TTC549 (cell line): ENCODE data around the gene SELPLG.
"Not testable (repeated sequence)": the region's sequence is repeated elsewhere in the genome, so short reads cannot be mapped to it uniquely, and the experiment has no call there.

Experiments used
- FAIRE-seq: peaks from 2 replicates; lab custom pipeline; 2012; peaks lifted over from hg19 to GRCh38; lab: Jason Lieb, UNC

The SELPLG gene

GRCh38 chr12:108604208-108604941 is 29.3 kb downstream of the SELPLG start:
- no peak for FAIRE-seq

- FAIRE-seq, result no peak
These were observed 30.0 kb downstream of the SELPLG start for GRCh38 chr12:108603743-108604142.

- FAIRE-seq, result no peak
These were observed 30.6 kb downstream of the SELPLG start for GRCh38 chr12:108602976-108603704.

GRCh38 chr12:108602209-108602705 is 31.4 kb downstream of the SELPLG start:
- FAIRE-seq, result no peak

GRCh38 chr12:108600702-108601007 is 33.0 kb downstream of the SELPLG start:
- no peak for FAIRE-seq

- FAIRE-seq, result no peak
These were observed 33.6 kb downstream of the SELPLG start for GRCh38 chr12:108599948-108600701.

GRCh38 chr12:108599541-108599940 is 34.2 kb downstream of the SELPLG start:
- FAIRE-seq, result no peak

- no peak for FAIRE-seq
These were observed 35.0 kb downstream of the SELPLG start for GRCh38 chr12:108598553-108599250.

GRCh38 chr12:108597559-108598471 is 35.9 kb downstream of the SELPLG start, which contains the start of gene TMEM119:
TSS of gene TMEM119 (minus strand) at chr12:108598084. CDS start at chr12:108592383, 5,701 bp downstream.
- no peak for FAIRE-seq

GRCh38 chr12:108596854-108597558 is 36.7 kb downstream of the SELPLG start:
- no peak for FAIRE-seq

- no peak for FAIRE-seq
These were observed 37.7 kb downstream of the SELPLG start for GRCh38 chr12:108595711-108596647.

- no peak for FAIRE-seq
These were observed 38.6 kb downstream of the SELPLG start for GRCh38 chr12:108594960-108595710.

- no peak for FAIRE-seq
These were observed 39.3 kb downstream of the SELPLG start for GRCh38 chr12:108594323-108594903.

GRCh38 chr12:108592033-108592909 is 41.4 kb downstream of the SELPLG start:
- FAIRE-seq, result no peak

GRCh38 chr12:108591267-108591980 is 42.3 kb downstream of the SELPLG start:
- no peak for FAIRE-seq

GRCh38 chr12:108590463-108590862 is 43.2 kb downstream of the SELPLG start:
- not testable (repeated sequence) for FAIRE-seq

GRCh38 chr12:108589840-108590229 is 43.9 kb downstream of the SELPLG start:
- no peak for FAIRE-seq
